ENCODE data around the gene BNC2.

DNA sequence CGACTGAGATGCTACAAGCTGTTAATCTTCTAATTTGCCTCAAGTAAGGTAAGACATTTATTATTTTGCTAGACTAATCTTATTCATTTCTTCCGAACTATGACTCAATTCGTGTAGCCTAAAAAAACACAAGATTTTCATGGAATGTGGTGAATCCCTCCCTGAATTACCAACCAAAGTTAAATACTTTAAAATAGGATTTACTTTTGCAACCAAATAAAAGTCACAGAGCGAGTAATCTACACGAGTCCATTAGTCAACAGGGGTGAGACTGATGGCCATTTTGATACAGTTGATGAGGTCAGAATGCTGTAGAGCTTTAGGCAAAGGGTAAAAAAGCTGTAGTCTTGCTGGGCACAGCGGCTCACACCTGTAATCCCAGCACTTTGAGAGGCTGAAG lies 13.1 kb upstream of the BNC2 start:
- TF ChIP-seq EZH2 (IDR thresholded peaks at IDR 0.05): no peak
- TF ChIP-seq, protein P1, sequence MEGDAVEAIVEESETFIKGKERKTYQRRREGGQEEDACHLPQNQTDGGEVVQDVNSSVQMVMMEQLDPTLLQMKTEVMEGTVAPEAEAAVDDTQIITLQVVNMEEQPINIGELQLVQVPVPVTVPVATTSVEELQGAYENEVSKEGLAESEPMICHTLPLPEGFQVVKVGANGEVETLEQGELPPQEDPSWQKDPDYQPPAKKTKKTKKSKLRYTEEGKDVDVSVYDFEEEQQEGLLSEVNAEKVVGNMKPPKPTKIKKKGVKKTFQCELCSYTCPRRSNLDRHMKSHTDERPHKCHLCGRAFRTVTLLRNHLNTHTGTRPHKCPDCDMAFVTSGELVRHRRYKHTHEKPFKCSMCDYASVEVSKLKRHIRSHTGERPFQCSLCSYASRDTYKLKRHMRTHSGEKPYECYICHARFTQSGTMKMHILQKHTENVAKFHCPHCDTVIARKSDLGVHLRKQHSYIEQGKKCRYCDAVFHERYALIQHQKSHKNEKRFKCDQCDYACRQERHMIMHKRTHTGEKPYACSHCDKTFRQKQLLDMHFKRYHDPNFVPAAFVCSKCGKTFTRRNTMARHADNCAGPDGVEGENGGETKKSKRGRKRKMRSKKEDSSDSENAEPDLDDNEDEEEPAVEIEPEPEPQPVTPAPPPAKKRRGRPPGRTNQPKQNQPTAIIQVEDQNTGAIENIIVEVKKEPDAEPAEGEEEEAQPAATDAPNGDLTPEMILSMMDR (IDR thresholded peaks at IDR 0.05): no peak
